A673 (cell line): Measurements from ENCODE around the gene TMEM156.

Source experiments
- CTCF ChIP-seq: fragments of 300-800, 200-600 bp; sonication (generic); conservative IDR thresholded peaks from 2 replicates; pipeline ENCODE4 v1.5.1; 2017; ENCODE audit warnings: low read depth, mild to moderate bottlenecking, antibody characterized with exemption, low read length, moderate library complexity, mixed read lengths
- EZH2 ChIP-seq: fragments of 200-600 bp; sonication (generic); IDR thresholded peaks from 2 replicates; pipeline ENCODE4 v1.6.1; 2017; ENCODE audit warnings: borderline replicate concordance, low read depth, mild to moderate bottlenecking, mixed read lengths, antibody characterized with exemption, low read length; ENCODE audit not compliant: poor library complexity, severe bottlenecking

GRCh38 chr4:39066371-39066770 lies 34.2 kb upstream of the TMEM156 start:
- no peak for TF ChIP-seq CTCF
- TF ChIP-seq EZH2, result no peak
